ENCODE data around the gene BRINP2.

BRINP2 gene

GRCh38 chr1:177198243-177198642 is 27.5 kb downstream of the BRINP2 start:
- TF ChIP-seq FOXK2 (IDR thresholded peaks at IDR 0.05): no peak
- no peak for TF ChIP-seq CTBP1 (IDR thresholded peaks at IDR 0.05; ENCODE audit: borderline replicate concordance)
- no peak for TF ChIP-seq PKNOX1 (IDR thresholded peaks at IDR 0.05)
- TF ChIP-seq NFRKB (IDR thresholded peaks at IDR 0.05): no peak
- TF ChIP-seq ZNF384 (IDR thresholded peaks at IDR 0.05): no peak
- no peak for TF ChIP-seq LEF1 (IDR thresholded peaks at IDR 0.05; ENCODE audit: borderline replicate concordance)
- no peak for TF ChIP-seq FOXA1 (IDR thresholded peaks at IDR 0.05)
- no peak for TF ChIP-seq BHLHE40 (IDR thresholded peaks at IDR 0.05; ENCODE audit: borderline replicate concordance)
- TF ChIP-seq TARDBP (IDR thresholded peaks at IDR 0.05): no peak
- TF ChIP-seq SP1 (IDR thresholded peaks at IDR 0.05): no peak
- TF ChIP-seq ARNT (IDR thresholded peaks at IDR 0.05): no peak
- no peak for TF ChIP-seq ELF4 (IDR thresholded peaks at IDR 0.05)
- no peak for TF ChIP-seq L3MBTL2 (conservative IDR thresholded peaks at IDR 0.05)
- no peak for TF ChIP-seq FOXM1 (IDR thresholded peaks at IDR 0.05; ENCODE audit: borderline replicate concordance)
- no peak for TF ChIP-seq SUZ12 (IDR thresholded peaks at IDR 0.05)
- TF ChIP-seq HDGF (IDR thresholded peaks at IDR 0.05; ENCODE audit: borderline replicate concordance): no peak
- ChIA-PET POLR2A (no interaction called here), CTCF (interaction anchor here (0.7 kb wide), 1 partner anchor 480 kb away, joined by 3 read pairs; no protein-coding TSS in a partner anchor)
- DNase-seq (ENCODE audit: extremely low spot score): no peak

GRCh38 chr1:177200290-177200689 is 29.5 kb downstream of the BRINP2 start:
- CTCF ChIA-PET: interaction anchor here (0.7 kb wide), 1 partner anchor 252 kb away, joined by 5 read pairs; no protein-coding TSS in a partner anchor
- DNase-seq (ENCODE audit: extremely low spot score): no peak
- POLR2A ChIA-PET: no interaction called here
- TF ChIP-seq L3MBTL2 (conservative IDR thresholded peaks at IDR 0.05): no peak
- TF ChIP-seq SUZ12 (IDR thresholded peaks at IDR 0.05): no peak

- CTCF ChIA-PET: no interaction called here
- TF ChIP-seq PKNOX1 (IDR thresholded peaks at IDR 0.05) (no peak), TARDBP (IDR thresholded peaks at IDR 0.05) (no peak), NFRKB (IDR thresholded peaks at IDR 0.05) (no peak), FOXM1 (IDR thresholded peaks at IDR 0.05; ENCODE audit: borderline replicate concordance) (no peak), BHLHE40 (IDR thresholded peaks at IDR 0.05; ENCODE audit: borderline replicate concordance) (no peak), ZNF384 (IDR thresholded peaks at IDR 0.05) (no peak), SUZ12 (IDR thresholded peaks at IDR 0.05) (no peak), LEF1 (IDR thresholded peaks at IDR 0.05; ENCODE audit: borderline replicate concordance) (no peak)
- POLR2A ChIA-PET: no interaction called here
- DNase-seq (ENCODE audit: extremely low spot score): no peak
Measured at GRCh38 chr1:177206831-177207355, 36.1 kb downstream of the BRINP2 start.

GRCh38 chr1:177208920-177209319 is 38.2 kb downstream of the BRINP2 start:
- no peak for TF ChIP-seq LEF1 (IDR thresholded peaks at IDR 0.05; ENCODE audit: borderline replicate concordance)
- no peak for TF ChIP-seq TARDBP (IDR thresholded peaks at IDR 0.05)
- TF ChIP-seq ZNF384 (IDR thresholded peaks at IDR 0.05): no peak
- TF ChIP-seq NFRKB (IDR thresholded peaks at IDR 0.05): no peak
- no peak for TF ChIP-seq FOXA1 (IDR thresholded peaks at IDR 0.05)
- TF ChIP-seq PKNOX1 (IDR thresholded peaks at IDR 0.05): no peak
- no peak for TF ChIP-seq SP1 (IDR thresholded peaks at IDR 0.05)
- TF ChIP-seq SUZ12 (IDR thresholded peaks at IDR 0.05): no peak
- TF ChIP-seq ARNT (IDR thresholded peaks at IDR 0.05): no peak
- TF ChIP-seq ELF4 (IDR thresholded peaks at IDR 0.05): no peak
- no peak for TF ChIP-seq L3MBTL2 (conservative IDR thresholded peaks at IDR 0.05)
- TF ChIP-seq BHLHE40 (IDR thresholded peaks at IDR 0.05; ENCODE audit: borderline replicate concordance): no peak
- no peak for TF ChIP-seq FOXK2 (IDR thresholded peaks at IDR 0.05)
- TF ChIP-seq HDGF (IDR thresholded peaks at IDR 0.05; ENCODE audit: borderline replicate concordance): no peak
- ChIA-PET POLR2A (no interaction called here), CTCF (no interaction called here)
- DNase-seq (ENCODE audit: extremely low spot score): no peak

- peak; percentile 26 for DNase-seq (ENCODE audit: extremely low spot score)
- POLR2A ChIA-PET: no interaction called here
- TF ChIP-seq PKNOX1 (IDR thresholded peaks at IDR 0.05) (peak; percentile 68; the same call in 1 of the 2 replicates), SUZ12 (IDR thresholded peaks at IDR 0.05) (no peak)
- CTCF ChIA-PET: no interaction called here
Measured at GRCh38 chr1:177209357-177209756, 38.6 kb downstream of the BRINP2 start.

- TF ChIP-seq CTBP1 (IDR thresholded peaks at IDR 0.05; ENCODE audit: borderline replicate concordance) (no peak), NFRKB (IDR thresholded peaks at IDR 0.05) (no peak), SP1 (IDR thresholded peaks at IDR 0.05) (no peak), PKNOX1 (IDR thresholded peaks at IDR 0.05) (no peak), SUZ12 (IDR thresholded peaks at IDR 0.05) (no peak), FOXK2 (IDR thresholded peaks at IDR 0.05) (no peak), ZNF384 (IDR thresholded peaks at IDR 0.05) (no peak), BHLHE40 (IDR thresholded peaks at IDR 0.05; ENCODE audit: borderline replicate concordance) (no peak), LEF1 (IDR thresholded peaks at IDR 0.05; ENCODE audit: borderline replicate concordance) (no peak)
- no peak for DNase-seq (ENCODE audit: extremely low spot score)
- CTCF ChIA-PET: no interaction called here
- POLR2A ChIA-PET: no interaction called here
Measured at GRCh38 chr1:177210071-177210470, 39.3 kb downstream of the BRINP2 start.

Data from HEK293T (cell line).